CD4-positive, alpha-beta T cell (primary cell): ENCODE results near the gene ISYNA1. TPM values are rescaled to one million over a fixed set of nuclear protein-coding genes. Genes with fewer than 3 reads are reported as not detected.
A peak's percentile ranks its signal among the peaks of the same experiment; 100 is the strongest.

Experiments
- ATAC-seq: fragments of 200-7000 bp; cut with Tn5 transposase; one replicate; pipeline ENCODE4 v1.10.0; 2022; ENCODE audit warnings: mild to moderate bottlenecking; ENCODE audit not compliant: poor library complexity
- CTCF ChIA-PET: fragments of 350-600 bp; sonication (Branson Sonifier 250); formaldehyde crosslinking; loops from one replicate; lab custom pipeline; 2021; ENCODE audit warnings: antibody characterized with exemption, inconsistent platforms; lab: Charles Lee
- POLR2A ChIA-PET: fragments of 350-600 bp; sonication (Branson Sonifier 250); formaldehyde crosslinking; loops from one replicate; lab custom pipeline; 2021; ENCODE audit warnings: antibody characterized with exemption, inconsistent platforms; lab: Charles Lee
- DNase-seq, 14 experiments: peaks; one replicate each; pipeline ENCODE4 v3.0.0-alpha.2; 2013 to 2020; ENCODE audit warnings: mixed read lengths in 2 of 14
- H3K27ac ChIP-seq, 2 donors: one replicate each; pipeline versions ENCODE4 v1.5.1 to v1.7.0; 2013; ENCODE audit warnings: low read length in 2 of 2, low read depth in 1 of 2, mild to moderate bottlenecking in 1 of 2
- H3K27me3 ChIP-seq, 2 experiments: 1 replicate in 1 of 2; 2 replicates in 1 of 2; pipeline versions ENCODE4 v1.6.1 to v1.7.0; 2013; ENCODE audit warnings: low read length in 2 of 2, control low read depth in 1 of 2, mild to moderate bottlenecking in 1 of 2, moderate library complexity in 1 of 2; ENCODE audit not compliant: insufficient read depth in 2 of 2, control insufficient read depth in 1 of 2
- H3K36me3 ChIP-seq: one replicate; pipeline ENCODE4 v1.6.1; 2013; ENCODE audit warnings: low read length, control low read depth; ENCODE audit not compliant: insufficient read depth
- H3K4me1 ChIP-seq: one replicate; pipeline ENCODE4 v1.6.1; 2013; ENCODE audit warnings: low read length, control low read depth; ENCODE audit not compliant: insufficient read depth
- H3K4me3 ChIP-seq: one replicate; pipeline ENCODE4 v1.5.1; 2013; ENCODE audit warnings: mild to moderate bottlenecking, low read length, moderate library complexity
- H3K9me3 ChIP-seq, 2 experiments: 1 replicate in 1 of 2; 2 replicates in 1 of 2; pipeline versions ENCODE4 v1.6.1 to v1.7.0; 2013; ENCODE audit warnings: low read length in 2 of 2, mild to moderate bottlenecking in 2 of 2, control low read depth in 1 of 2, moderate library complexity in 1 of 2; ENCODE audit not compliant: control insufficient read depth in 1 of 2, insufficient read depth in 1 of 2
- H3K27ac Mint-ChIP-seq: one replicate; pipeline ENCODE4 v1.8.0; 2020; ENCODE audit warnings: mixed read lengths
- H3K27me3 Mint-ChIP-seq: one replicate; pipeline ENCODE4 v1.8.0; 2021; ENCODE audit warnings: mixed read lengths
- H3K36me3 Mint-ChIP-seq: one replicate; pipeline ENCODE4 v1.8.0; 2021; ENCODE audit warnings: low read depth, mixed read lengths
- H3K4me1 Mint-ChIP-seq: one replicate; pipeline ENCODE4 v1.8.0; 2021; ENCODE audit warnings: low read depth, mixed read lengths
- H3K4me3 Mint-ChIP-seq: one replicate; pipeline ENCODE4 v1.8.0; 2020; ENCODE audit warnings: mild to moderate bottlenecking, mixed read lengths
- H3K9me3 Mint-ChIP-seq: one replicate; pipeline ENCODE4 v1.8.0; 2020; ENCODE audit warnings: mixed read lengths
- CTCF ChIP-seq: fragments of 200-600 bp; IDR thresholded peaks from one replicate; pipeline ENCODE4 v1.8.0; 2022; ENCODE audit warnings: antibody characterized with exemption, mild to moderate bottlenecking
- intact Hi-C, 2 experiments: fragments of 100-400 bp; cut with DNase I in 1 of 2; cut with micrococcal nuclease in 1 of 2; formaldehyde crosslinking; loops; one replicate each; pipeline versions ENCODE4 v1.15.1 to v1.9.0; 2023 to 2025; cut with DNase I, micrococcal nuclease
- total RNA-seq, 174 experiments: library from RNA in 2 of 174; stranded (reverse) in 2 of 174; gene quantifications; one replicate each; pipeline ENCODE4 v1.2.3 and lab custom pipeline; 2021 to 2026

Gene ISYNA1
- total RNA-seq, 2 experiments from 2014 or later: 34.1 to 41.3 TPM

DNA sequence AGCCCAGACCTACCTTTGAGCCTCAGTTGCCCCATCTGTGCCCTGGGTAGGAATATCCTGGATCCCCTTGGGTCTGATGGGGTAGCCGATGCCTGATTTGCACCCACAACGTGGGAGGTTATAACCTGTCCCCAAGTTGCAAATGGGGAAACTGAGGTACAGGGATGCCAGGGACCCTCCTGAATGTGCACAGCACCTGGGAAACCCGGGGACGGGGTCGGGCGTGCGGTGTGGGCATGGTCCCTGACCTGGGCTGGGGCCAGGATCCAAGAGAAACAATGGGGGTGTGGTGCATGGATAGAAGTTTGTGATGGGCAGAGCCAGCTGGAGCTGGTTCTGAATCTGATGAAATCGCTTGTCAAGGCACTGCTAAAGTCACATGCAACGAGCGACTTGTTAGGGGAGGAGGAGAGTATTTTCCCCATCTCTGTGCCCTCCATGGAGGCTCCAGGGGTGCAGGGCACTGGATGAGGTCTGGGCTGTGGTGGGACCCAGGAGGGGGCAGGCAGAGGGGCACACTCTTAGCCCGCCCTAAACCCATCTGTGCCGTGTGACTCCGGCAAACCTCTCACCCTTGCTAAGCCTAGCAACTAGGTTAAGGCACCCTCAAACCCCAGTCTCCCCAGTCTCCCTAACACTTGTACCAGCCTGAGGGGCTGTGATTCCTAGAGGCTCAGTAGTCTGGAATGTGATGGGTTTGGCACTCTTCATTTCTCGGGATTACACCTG is 51.2 kb downstream of the ISYNA1 start:
- no peak overlapping the region for H3K27ac Mint-ChIP-seq
- DNase-seq (no peak), ATAC-seq (no peak)
- H3K4me3 ChIP-seq: no peak overlapping the region
- CTCF ChIA-PET: no interaction called here
- POLR2A ChIA-PET: no interaction called here
- no peak overlapping the region for H3K27ac ChIP-seq
- H3K36me3 ChIP-seq: no peaks in the 10 kb centered on the region
- peaks cover 39 to 42% of the 10 kb centered on the region in 2 experiments for H3K27me3 ChIP-seq
- H3K9me3 ChIP-seq: peaks cover 0 to 7% of the 10 kb centered on the region in 2 experiments
- TF ChIP-seq CTCF: no peak
- no peaks in the 10 kb centered on the region for H3K9me3 Mint-ChIP-seq
- no peaks in the 10 kb centered on the region for H3K36me3 Mint-ChIP-seq
- H3K4me3 Mint-ChIP-seq: no peak overlapping the region
- intact Hi-C loops: no loop called here
- H3K4me1 Mint-ChIP-seq: peaks cover 12% of the 10 kb centered on the region
- H3K4me1 ChIP-seq: peaks cover 14% of the 10 kb centered on the region
- H3K27me3 Mint-ChIP-seq: peaks cover 65% of the 10 kb centered on the region

GRCh38 chr19:18385675-18386542 is 52.0 kb downstream of the ISYNA1 start, which contains the start of gene GDF15:
Gene GDF15, plus strand, starts transcription at chr19:18386158. Its CDS starts 32 bp downstream, at chr19:18386190.
- intact Hi-C loops: no loop called here
- no peak for TF ChIP-seq CTCF
- H3K4me1 ChIP-seq: peaks cover 14% of the 10 kb centered on the region
- no peaks in the 10 kb centered on the region for H3K36me3 Mint-ChIP-seq
- peaks cover 0 to 7% of the 10 kb centered on the region in 2 experiments for H3K9me3 ChIP-seq
- H3K36me3 ChIP-seq: no peaks in the 10 kb centered on the region
- peaks cover 63% of the 10 kb centered on the region for H3K27me3 Mint-ChIP-seq
- H3K27ac Mint-ChIP-seq: no peak within 1 kb of the TSS
- peaks cover 39 to 42% of the 10 kb centered on the region in 2 experiments for H3K27me3 ChIP-seq
- peaks cover 12% of the 10 kb centered on the region for H3K4me1 Mint-ChIP-seq
- ATAC-seq (no peak), DNase-seq (peak in 7 of 14 experiments; percentile 3 to 60 (median 38))
- H3K4me3 ChIP-seq: no peak within 1 kb of the TSS
- peak within 1 kb of the TSS; percentile 25 for H3K4me3 Mint-ChIP-seq
- H3K9me3 Mint-ChIP-seq: no peaks in the 10 kb centered on the region
- POLR2A ChIA-PET: no interaction called here
- CTCF ChIA-PET: no interaction called here
- no peak within 1 kb of the TSS for H3K27ac ChIP-seq

GRCh38 chr19:18385359-18385674 is 52.6 kb downstream of the ISYNA1 start:
- Histone ChIP-seq H3K36me3 (no peaks in the 10 kb centered on the region), H3K27ac (no peak overlapping the region), H3K4me1 (peaks cover 14% of the 10 kb centered on the region), H3K4me3 (no peak overlapping the region), H3K27me3 (peaks cover 39 to 42% of the 10 kb centered on the region in 2 experiments), H3K9me3 (peaks cover 0 to 7% of the 10 kb centered on the region in 2 experiments)
- ChIA-PET POLR2A (no interaction called here), CTCF (no interaction called here)
- Mint-ChIP-seq H3K27ac (no peak overlapping the region), H3K9me3 (no peaks in the 10 kb centered on the region), H3K27me3 (peaks cover 58% of the 10 kb centered on the region), H3K4me1 (peaks cover 12% of the 10 kb centered on the region), H3K36me3 (no peaks in the 10 kb centered on the region), H3K4me3 (no peak overlapping the region)
- DNase-seq (no peak), ATAC-seq (no peak)
- intact Hi-C loops: no loop called here
- no peak for TF ChIP-seq CTCF
